Measurements from ENCODE around the gene UST. TPM values are rescaled to one million over a fixed set of nuclear protein-coding genes. Genes with fewer than 3 reads are reported as not detected.

UST gene
- total RNA-seq, 1 experiment from 2014 or later: 32.1 TPM

GRCh38 chr6:148854992-148855391 lies 108.2 kb downstream of the UST start:
- ATAC-seq: peak; percentile 51
- peaks cover 11% of the 10 kb centered on the region for H3K36me3 Mint-ChIP-seq
- H3K27ac Mint-ChIP-seq: peak overlapping the region; percentile 48
- TF ChIP-seq CBFB (CRISPR knock-in tag; IDR thresholded peaks at IDR 0.05; ENCODE audit: low read depth): no peak
- TF ChIP-seq USF2 (CRISPR knock-in tag; IDR thresholded peaks at IDR 0.05): 0 out of 2 replicates have a peak, but pooled peaks have one; percentile 10
- TF ChIP-seq FOXP1 (CRISPR knock-in tag; IDR thresholded peaks at IDR 0.05; ENCODE audit: borderline replicate concordance): no peak
- TF ChIP-seq NR3C1 (CRISPR knock-in tag; conservative IDR thresholded peaks at IDR 0.05; ENCODE audit: low read depth): no peak
- peaks cover 5% of the 10 kb centered on the region; the same call in 1 of the 2 replicates for H3K9me3 Mint-ChIP-seq
- POLR2A ChIA-PET: no interaction called here
- CTCF ChIA-PET: interaction anchor here (1.0 kb wide), 1 partner anchor 277 kb away, joined by 3 read pairs; no protein-coding TSS in a partner anchor
- no peaks in the 10 kb centered on the region for H3K27me3 Mint-ChIP-seq (ENCODE audit: low read depth)
- peaks cover 61% of the 10 kb centered on the region for H3K4me1 Mint-ChIP-seq
- DNase-seq (ENCODE audit: low spot score): no peak
- peak overlapping the region; percentile 29 for H3K4me3 Mint-ChIP-seq

DNA sequence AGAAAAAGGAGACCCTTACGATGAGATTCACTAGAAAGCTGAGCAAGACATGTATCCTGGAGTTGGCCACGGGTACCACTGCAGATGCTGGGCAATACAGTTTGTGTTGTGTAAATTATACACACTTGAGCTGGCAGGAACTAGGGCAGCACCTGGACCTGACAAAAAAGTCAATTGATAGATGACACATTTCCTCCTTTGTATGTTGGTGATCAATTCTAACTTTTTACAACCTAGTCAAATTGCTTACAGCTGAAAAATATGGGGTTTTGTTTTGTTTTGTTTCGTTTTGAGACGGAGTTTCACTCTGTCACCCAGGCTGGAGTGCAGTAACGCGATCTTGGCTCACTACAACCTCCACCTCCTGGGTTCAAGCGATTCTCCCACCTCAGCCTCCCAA lies 108.9 kb downstream of the UST start:
- Mint-ChIP-seq H3K36me3 (peaks cover 11% of the 10 kb centered on the region), H3K9me3 (peaks cover 5% of the 10 kb centered on the region; the same call in 1 of the 2 replicates), H3K27me3 (ENCODE audit: low read depth) (no peaks in the 10 kb centered on the region), H3K4me1 (peaks cover 59% of the 10 kb centered on the region), H3K27ac (no peak overlapping the region), H3K4me3 (no peak overlapping the region)
- TF ChIP-seq, protein P1, sequence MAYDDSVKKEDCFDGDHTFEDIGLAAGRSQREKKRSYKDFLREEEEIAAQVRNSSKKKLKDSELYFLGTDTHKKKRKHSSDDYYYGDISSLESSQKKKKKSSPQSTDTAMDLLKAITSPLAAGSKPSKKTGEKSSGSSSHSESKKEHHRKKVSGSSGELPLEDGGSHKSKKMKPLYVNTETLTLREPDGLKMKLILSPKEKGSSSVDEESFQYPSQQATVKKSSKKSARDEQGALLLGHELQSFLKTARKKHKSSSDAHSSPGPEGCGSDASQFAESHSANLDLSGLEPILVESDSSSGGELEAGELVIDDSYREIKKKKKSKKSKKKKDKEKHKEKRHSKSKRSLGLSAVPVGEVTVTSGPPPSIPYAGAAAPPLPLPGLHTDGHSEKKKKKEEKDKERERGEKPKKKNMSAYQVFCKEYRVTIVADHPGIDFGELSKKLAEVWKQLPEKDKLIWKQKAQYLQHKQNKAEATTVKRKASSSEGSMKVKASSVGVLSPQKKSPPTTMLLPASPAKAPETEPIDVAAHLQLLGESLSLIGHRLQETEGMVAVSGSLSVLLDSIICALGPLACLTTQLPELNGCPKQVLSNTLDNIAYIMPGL (CRISPR knock-in tag; IDR thresholded peaks at IDR 0.05): no peak
- TF ChIP-seq, protein P2, sequence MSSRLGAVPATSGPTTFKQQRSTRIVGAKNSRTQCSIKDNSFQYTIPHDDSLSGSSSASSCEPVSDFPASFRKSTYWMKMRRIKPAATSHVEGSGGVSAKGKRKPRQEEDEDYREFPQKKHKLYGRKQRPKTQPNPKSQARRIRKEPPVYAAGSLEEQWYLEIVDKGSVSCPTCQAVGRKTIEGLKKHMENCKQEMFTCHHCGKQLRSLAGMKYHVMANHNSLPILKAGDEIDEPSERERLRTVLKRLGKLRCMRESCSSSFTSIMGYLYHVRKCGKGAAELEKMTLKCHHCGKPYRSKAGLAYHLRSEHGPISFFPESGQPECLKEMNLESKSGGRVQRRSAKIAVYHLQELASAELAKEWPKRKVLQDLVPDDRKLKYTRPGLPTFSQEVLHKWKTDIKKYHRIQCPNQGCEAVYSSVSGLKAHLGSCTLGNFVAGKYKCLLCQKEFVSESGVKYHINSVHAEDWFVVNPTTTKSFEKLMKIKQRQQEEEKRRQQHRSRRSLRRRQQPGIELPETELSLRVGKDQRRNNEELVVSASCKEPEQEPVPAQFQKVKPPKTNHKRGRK (CRISPR knock-in tag; IDR thresholded peaks at IDR 0.05; ENCODE audit: borderline replicate concordance): no peak
- no peak for TF ChIP-seq SP1 (CRISPR knock-in tag; conservative IDR thresholded peaks at IDR 0.05)
- no peak for TF ChIP-seq USF1 (CRISPR knock-in tag; IDR thresholded peaks at IDR 0.05)
- TF ChIP-seq ZNF219 (CRISPR knock-in tag; IDR thresholded peaks at IDR 0.05; ENCODE audit: borderline replicate concordance): no peak
- no peak for TF ChIP-seq USF2 (CRISPR knock-in tag; IDR thresholded peaks at IDR 0.05)
- TF ChIP-seq ZNF671 (CRISPR knock-in tag; IDR thresholded peaks at IDR 0.05): no peak
- TF ChIP-seq, protein P3, sequence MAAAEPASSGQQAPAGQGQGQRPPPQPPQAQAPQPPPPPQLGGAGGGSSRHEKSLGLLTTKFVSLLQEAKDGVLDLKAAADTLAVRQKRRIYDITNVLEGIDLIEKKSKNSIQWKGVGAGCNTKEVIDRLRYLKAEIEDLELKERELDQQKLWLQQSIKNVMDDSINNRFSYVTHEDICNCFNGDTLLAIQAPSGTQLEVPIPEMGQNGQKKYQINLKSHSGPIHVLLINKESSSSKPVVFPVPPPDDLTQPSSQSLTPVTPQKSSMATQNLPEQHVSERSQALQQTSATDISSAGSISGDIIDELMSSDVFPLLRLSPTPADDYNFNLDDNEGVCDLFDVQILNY (CRISPR knock-in tag; IDR thresholded peaks at IDR 0.05): no peak
- no peak for TF ChIP-seq FOXP1 (CRISPR knock-in tag; IDR thresholded peaks at IDR 0.05; ENCODE audit: borderline replicate concordance)
- TF ChIP-seq JAZF1 (CRISPR knock-in tag; IDR thresholded peaks at IDR 0.05): no peak
- TF ChIP-seq, protein P4, sequence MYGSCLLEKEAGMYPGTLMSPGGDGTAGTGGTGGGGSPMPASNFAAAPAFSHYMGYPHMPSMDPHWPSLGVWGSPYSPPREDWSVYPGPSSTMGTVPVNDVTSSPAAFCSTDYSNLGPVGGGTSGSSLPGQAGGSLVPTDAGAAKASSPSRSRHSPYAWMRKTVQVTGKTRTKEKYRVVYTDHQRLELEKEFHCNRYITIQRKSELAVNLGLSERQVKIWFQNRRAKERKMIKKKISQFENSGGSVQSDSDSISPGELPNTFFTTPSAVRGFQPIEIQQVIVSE (CRISPR knock-in tag; IDR thresholded peaks at IDR 0.05; ENCODE audit: borderline replicate concordance): no peak
- TF ChIP-seq, protein P5, sequence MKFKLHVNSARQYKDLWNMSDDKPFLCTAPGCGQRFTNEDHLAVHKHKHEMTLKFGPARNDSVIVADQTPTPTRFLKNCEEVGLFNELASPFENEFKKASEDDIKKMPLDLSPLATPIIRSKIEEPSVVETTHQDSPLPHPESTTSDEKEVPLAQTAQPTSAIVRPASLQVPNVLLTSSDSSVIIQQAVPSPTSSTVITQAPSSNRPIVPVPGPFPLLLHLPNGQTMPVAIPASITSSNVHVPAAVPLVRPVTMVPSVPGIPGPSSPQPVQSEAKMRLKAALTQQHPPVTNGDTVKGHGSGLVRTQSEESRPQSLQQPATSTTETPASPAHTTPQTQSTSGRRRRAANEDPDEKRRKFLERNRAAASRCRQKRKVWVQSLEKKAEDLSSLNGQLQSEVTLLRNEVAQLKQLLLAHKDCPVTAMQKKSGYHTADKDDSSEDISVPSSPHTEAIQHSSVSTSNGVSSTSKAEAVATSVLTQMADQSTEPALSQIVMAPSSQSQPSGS (CRISPR knock-in tag; IDR thresholded peaks at IDR 0.05; ENCODE audit: borderline replicate concordance, low read depth): no peak
- no peak for TF ChIP-seq NFATC4 (CRISPR knock-in tag; IDR thresholded peaks at IDR 0.05)
- TF ChIP-seq ATF1 (CRISPR knock-in tag; IDR thresholded peaks at IDR 0.05): no peak
- no peak for TF ChIP-seq MXD4 (CRISPR knock-in tag; IDR thresholded peaks at IDR 0.05; ENCODE audit: borderline replicate concordance)
- TF ChIP-seq, protein P6, sequence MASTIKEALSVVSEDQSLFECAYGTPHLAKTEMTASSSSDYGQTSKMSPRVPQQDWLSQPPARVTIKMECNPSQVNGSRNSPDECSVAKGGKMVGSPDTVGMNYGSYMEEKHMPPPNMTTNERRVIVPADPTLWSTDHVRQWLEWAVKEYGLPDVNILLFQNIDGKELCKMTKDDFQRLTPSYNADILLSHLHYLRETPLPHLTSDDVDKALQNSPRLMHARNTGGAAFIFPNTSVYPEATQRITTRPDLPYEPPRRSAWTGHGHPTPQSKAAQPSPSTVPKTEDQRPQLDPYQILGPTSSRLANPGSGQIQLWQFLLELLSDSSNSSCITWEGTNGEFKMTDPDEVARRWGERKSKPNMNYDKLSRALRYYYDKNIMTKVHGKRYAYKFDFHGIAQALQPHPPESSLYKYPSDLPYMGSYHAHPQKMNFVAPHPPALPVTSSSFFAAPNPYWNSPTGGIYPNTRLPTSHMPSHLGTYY (CRISPR knock-in tag; IDR thresholded peaks at IDR 0.05): no peak
- TF ChIP-seq, protein P7, sequence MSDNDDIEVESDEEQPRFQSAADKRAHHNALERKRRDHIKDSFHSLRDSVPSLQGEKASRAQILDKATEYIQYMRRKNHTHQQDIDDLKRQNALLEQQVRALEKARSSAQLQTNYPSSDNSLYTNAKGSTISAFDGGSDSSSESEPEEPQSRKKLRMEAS (CRISPR knock-in tag; IDR thresholded peaks at IDR 0.05): no peak
- no peak for TF ChIP-seq CBFB (CRISPR knock-in tag; IDR thresholded peaks at IDR 0.05; ENCODE audit: low read depth)
- no peak for TF ChIP-seq TEAD1 (CRISPR knock-in tag; IDR thresholded peaks at IDR 0.05)
- DNase-seq (ENCODE audit: low spot score) (no peak), ATAC-seq (no peak)
- CTCF ChIA-PET: interaction anchor here (1.0 to 1.1 kb wide), 2 partner anchors 107 to 277 kb away, joined by 3 read pairs; no protein-coding TSS in a partner anchor
- POLR2A ChIA-PET: no interaction called here

Data from WTC11 (cell line).